Esophagus squamous epithelium (tissue), 5 donors: ENCODE data around the gene TEAD1. TPM values are rescaled to one million over a fixed set of nuclear protein-coding genes. Genes with fewer than 3 reads are reported as not detected.

ENCODE experiments used
- DNase-seq: peaks from one replicate; lab custom pipeline; 2025; lab: John Stamatoyannopoulos, UW
- H3K27ac ChIP-seq, 4 donors: fragments of 200-600 bp; sonication (generic); one replicate each; pipeline ENCODE4 v1.5.1; 2016 to 2019; ENCODE audit warnings: mild to moderate bottlenecking in 1 of 4
- H3K27me3 ChIP-seq, 4 donors: fragments of 200-600 bp; sonication (generic); 1 replicate in 3 of 4; 2 replicates in 1 of 4; pipeline versions ENCODE4 v1.5.1 to v1.6.0; 2017 to 2021; ENCODE audit warnings: antibody characterized with exemption in 1 of 4
- H3K36me3 ChIP-seq, 3 donors: fragments of 200-600 bp; sonication (generic); one replicate each; pipeline ENCODE4 v1.5.1; 2016 to 2019
- H3K4me1 ChIP-seq, 3 donors: fragments of 200-600 bp; sonication (generic); one replicate each; pipeline ENCODE4 v1.5.1; 2017 to 2019
- H3K4me3 ChIP-seq, 4 donors: fragments of 200-600 bp; sonication (generic); 1 replicate in 3 of 4; 2 replicates in 1 of 4; pipeline ENCODE4 v1.5.1; 2016 to 2019; ENCODE audit warnings: mild to moderate bottlenecking in 2 of 4, moderate library complexity in 1 of 4
- H3K9me3 ChIP-seq, 3 donors: fragments of 200-600 bp; sonication (generic); one replicate each; pipeline ENCODE4 v1.5.1; 2016 to 2019
- CTCF ChIP-seq, 6 experiments: fragments of 450-650 bp in 4 of 6; fragments of 200-600 bp in 2 of 6; sonication (generic) in 2 of 6; IDR thresholded peaks; one replicate each; pipeline ENCODE4 v1.5.1; 2016 to 2019; ENCODE audit warnings: antibody characterized with exemption in 6 of 6, mild to moderate bottlenecking in 4 of 6, moderate library complexity in 4 of 6
- POLR2A ChIP-seq, 4 donors: fragments of 450-650 bp; IDR thresholded peaks; one replicate each; pipeline ENCODE4 v1.6.1; 2017; ENCODE audit warnings: antibody characterized with exemption in 4 of 4, mild to moderate bottlenecking in 4 of 4, moderate library complexity in 3 of 4
- WGBS, 2 donors: methylation state at CpG; one replicate each; pipeline ENCODE4 v1.1.5; 2018; 5-methylcytosine and 5-hydroxymethylcytosine counted together
- intact Hi-C: fragments of 100-400 bp; cut with DNase I; formaldehyde crosslinking; loops from one replicate; pipeline ENCODE4 v1.15.0; 2022
- total RNA-seq, 4 donors: library from RNA; depleted of rRNA; stranded (reverse); fragments of >200 nt; gene quantifications; one replicate each; pipeline ENCODE4 v1.1.0, GENCODE V29; 2016
- donor health status: DM: yes; HTN: yes; CAD: no.

The TEAD1 gene
- total RNA-seq, 4 donors from 2014 or later, result 33.3 to 75.2 (median 49.8) TPM

- TF ChIP-seq POLR2A (IDR thresholded peaks at IDR 0.05), result no peak
- no peak for TF ChIP-seq CTCF (IDR thresholded peaks at IDR 0.05)
- no peaks in the 10 kb centered on the region for H3K9me3 ChIP-seq
- no peak overlapping the region for H3K27ac ChIP-seq
- H3K27me3 ChIP-seq, result no peaks in the 10 kb centered on the region
- H3K36me3 ChIP-seq, result no peaks in the 10 kb centered on the region
- no peak for DNase-seq
- no peak overlapping the region for H3K4me3 ChIP-seq
- intact Hi-C loops, result loop anchor here (5.0 kb wide), 1 partner anchor 218 kb away; no protein-coding TSS in a partner anchor
- H3K4me1 ChIP-seq, result peaks cover 0 to 18% (median 0%) of the 10 kb centered on the region in 3 donors
- WGBS, 2 donors, result 36 to 44% methylated on average over 4 to 6 of the region's 6 CpGs
These were observed 294.6 kb downstream of the TEAD1 start for GRCh38 chr11:12968826-12969225.

GRCh38 chr11:12971955-12972354, 297.7 kb downstream of the TEAD1 start:
- TF ChIP-seq CTCF (IDR thresholded peaks at IDR 0.05) (no peak), POLR2A (IDR thresholded peaks at IDR 0.05) (no peak)
- Histone ChIP-seq H3K4me3 (no peak overlapping the region), H3K4me1 (peaks cover 0 to 12% (median 0%) of the 10 kb centered on the region in 3 donors), H3K36me3 (no peaks in the 10 kb centered on the region), H3K9me3 (no peaks in the 10 kb centered on the region), H3K27me3 (no peaks in the 10 kb centered on the region), H3K27ac (no peak overlapping the region)
- no peak for DNase-seq
- WGBS, 2 donors, result 68 to 87% methylated on average over 1 of the region's 1 CpG
- intact Hi-C loops, result no loop called here

- Histone ChIP-seq H3K4me3 (no peak overlapping the region), H3K9me3 (no peaks in the 10 kb centered on the region), H3K27ac (no peak overlapping the region), H3K36me3 (no peaks in the 10 kb centered on the region), H3K27me3 (no peaks in the 10 kb centered on the region), H3K4me1 (peaks cover 0 to 2% (median 0%) of the 10 kb centered on the region in 3 donors)
- DNase-seq, result no peak
- intact Hi-C loops, result no loop called here
- WGBS, 2 donors, result 71 to 90% methylated on average over 1 of the region's 1 CpG
- TF ChIP-seq POLR2A (IDR thresholded peaks at IDR 0.05) (no peak), CTCF (IDR thresholded peaks at IDR 0.05) (no peak)
These were observed 299.4 kb downstream of the TEAD1 start for GRCh38 chr11:12973528-12974181.

- no peak for TF ChIP-seq POLR2A (IDR thresholded peaks at IDR 0.05)
- H3K4me3 ChIP-seq, result no peak overlapping the region
- H3K4me1 ChIP-seq, result no peaks in the 10 kb centered on the region
- H3K36me3 ChIP-seq, result no peaks in the 10 kb centered on the region
- H3K27ac ChIP-seq, result no peak overlapping the region
- intact Hi-C loops, result no loop called here
- DNase-seq, result no peak
- 66 to 68% methylated on average over 2 of the region's 2 CpGs for WGBS, 2 donors
- no peaks in the 10 kb centered on the region for H3K9me3 ChIP-seq
- no peaks in the 10 kb centered on the region for H3K27me3 ChIP-seq
These were observed 301.0 kb downstream of the TEAD1 start for GRCh38 chr11:12975195-12975594.

- H3K9me3 ChIP-seq, result no peaks in the 10 kb centered on the region
- no peak for DNase-seq
- H3K4me3 ChIP-seq, result no peak overlapping the region
- H3K27me3 ChIP-seq, result no peaks in the 10 kb centered on the region
- no peak for TF ChIP-seq POLR2A (IDR thresholded peaks at IDR 0.05)
- no peak for TF ChIP-seq CTCF (IDR thresholded peaks at IDR 0.05)
- intact Hi-C loops, result no loop called here
- WGBS, 2 donors, result 40 to 47% methylated on average over 6 to 8 of the region's 8 CpGs
- no peaks in the 10 kb centered on the region for H3K4me1 ChIP-seq
- H3K27ac ChIP-seq, result no peak overlapping the region
- peaks cover 0 to 8% (median 0%) of the 10 kb centered on the region in 3 donors for H3K36me3 ChIP-seq
These were observed 305.9 kb downstream of the TEAD1 start for GRCh38 chr11:12979928-12980689.
